Endothelial cell of umbilical vein (primary cell): ENCODE data around the gene ITGA1. TPM values are rescaled to one million over a fixed set of nuclear protein-coding genes. Genes with fewer than 3 reads are reported as not detected.

Experiments used
- BruUV-seq: library from RNA; stranded (reverse); fragments of 400-500 nt; replicated peaks from 2 replicates; lab custom pipeline; 2021; lab: Mats Ljungman, UMichigan
- CTCF ChIA-PET: fragments of 300-600, 350-600 bp; sonication (Branson Sonifier 250); formaldehyde crosslinking; loops from one replicate; lab custom pipeline; 2021; ENCODE audit warnings: antibody characterized with exemption, inconsistent platforms; lab: Charles Lee
- POLR2A ChIA-PET: fragments of 300-600, 350-600 bp; sonication (Branson Sonifier 250); formaldehyde crosslinking; loops from one replicate; lab custom pipeline; 2021; ENCODE audit warnings: antibody characterized with exemption, inconsistent platforms; lab: Charles Lee
- DNase-seq: peaks from one replicate; pipeline ENCODE4 v3.0.0-alpha.2; 2011; ENCODE audit warnings: low read depth, low spot score
- FAIRE-seq: peaks from 2 replicates; lab custom pipeline; 2011; peaks lifted over from hg19 to GRCh38; lab: Jason Lieb, UNC
- H2AFZ ChIP-seq: 2 replicates; pipeline ENCODE4 v1.6.0; 2012; ENCODE audit warnings: low read depth, low read length, control low read depth, inconsistent platforms
- H3K27ac ChIP-seq: 2 replicates; pipeline ENCODE4 v1.5.1; 2011; ENCODE audit warnings: low read depth, mild to moderate bottlenecking, control low read depth, low read length, moderate library complexity; ENCODE audit not compliant: insufficient read depth
- H3K27me3 ChIP-seq, 2 experiments: 2 replicates each; pipeline versions ENCODE4 v1.6.0 to v1.6.1; 2011; ENCODE audit warnings: low read length in 2 of 2, mixed read lengths in 1 of 2; ENCODE audit not compliant: control insufficient read depth in 2 of 2, insufficient read depth in 2 of 2
- H3K36me3 ChIP-seq, 2 experiments: 2 replicates in 1 of 2; 3 replicates in 1 of 2; pipeline ENCODE4 v1.5.1; 2011; ENCODE audit warnings: low read length in 2 of 2, mild to moderate bottlenecking in 1 of 2, moderate library complexity in 1 of 2; ENCODE audit not compliant: control insufficient read depth in 2 of 2, insufficient read depth in 2 of 2; ENCODE audit errors: extremely low read depth in 1 of 2
- H3K4me1 ChIP-seq: 3 replicates; pipeline ENCODE4 v1.5.1; 2011; ENCODE audit warnings: mild to moderate bottlenecking, low read length; ENCODE audit not compliant: control insufficient read depth, insufficient read depth; ENCODE audit errors: extremely low read depth
- H3K4me2 ChIP-seq: 2 replicates; pipeline ENCODE4 v1.6.1; 2011; ENCODE audit warnings: low read length, control low read depth, mixed read lengths; ENCODE audit not compliant: insufficient read depth
- H3K4me3 ChIP-seq, 3 experiments: fragments of 200-600 bp in 1 of 3; sonication (generic), shearing (Covaris generic) in 1 of 3; replicated peaks in 1 of 3; 2 replicates each; pipeline ENCODE4 v1.5.1; 2011 to 2016; ENCODE audit warnings: control low read depth in 3 of 3, low read length in 3 of 3, mild to moderate bottlenecking in 2 of 3, inconsistent platforms in 1 of 3, low read depth in 1 of 3, moderate library complexity in 1 of 3; ENCODE audit not compliant: insufficient read depth in 1 of 3
- H3K79me2 ChIP-seq: 2 replicates; pipeline ENCODE4 v1.6.0; 2012; ENCODE audit warnings: low read length, inconsistent platforms; ENCODE audit not compliant: control insufficient read depth, insufficient read depth
- H3K9ac ChIP-seq: replicated peaks from 2 replicates; pipeline ENCODE3; 2011; ENCODE audit warnings: low read length, control low read depth; ENCODE audit not compliant: insufficient read depth; ENCODE audit errors: extremely low read depth
- H3K9me1 ChIP-seq: replicated peaks from 3 replicates; pipeline ENCODE4 v1.6.0; 2011; ENCODE audit warnings: mild to moderate bottlenecking, low read length; ENCODE audit not compliant: control insufficient read depth, insufficient read depth; ENCODE audit errors: extremely low read depth
- H3K9me3 ChIP-seq: replicated peaks from 2 replicates; pipeline ENCODE4 v1.5.1; 2012; ENCODE audit warnings: low read length, inconsistent platforms; ENCODE audit not compliant: control insufficient read depth, insufficient read depth
- H4K20me1 ChIP-seq: replicated peaks from 2 replicates; pipeline ENCODE3; 2011; ENCODE audit warnings: mild to moderate bottlenecking, low read length; ENCODE audit not compliant: control insufficient read depth, insufficient read depth; ENCODE audit errors: extremely low read depth
- CTCF ChIP-seq, 2 donors: IDR thresholded peaks; 1 replicate in 1 of 2; 2 replicates in 1 of 2; pipeline ENCODE4 v1.5.1; 2011; ENCODE audit warnings: low read length in 2 of 2, mild to moderate bottlenecking in 2 of 2, moderate library complexity in 2 of 2, control low read depth in 1 of 2, inconsistent platforms in 1 of 2, low read depth in 1 of 2; ENCODE audit not compliant: insufficient read depth in 1 of 2; ENCODE audit errors: extremely low read depth in 1 of 2
- EZH2 ChIP-seq: IDR thresholded peaks from 2 replicates; pipeline ENCODE4 v1.6.1; 2012; ENCODE audit warnings: borderline replicate concordance, low read depth, mild to moderate bottlenecking, moderate library complexity, low read length, inconsistent platforms; ENCODE audit not compliant: severe bottlenecking
- FOS ChIP-seq: IDR thresholded peaks from 2 replicates; pipeline ENCODE4 v1.6.1; 2011; ENCODE audit warnings: mild to moderate bottlenecking, low read length, moderate library complexity, borderline replicate concordance; ENCODE audit not compliant: insufficient read depth
- GATA2 ChIP-seq: IDR thresholded peaks from 2 replicates; pipeline ENCODE4 v1.7.0; 2011; ENCODE audit warnings: low read depth, mild to moderate bottlenecking, moderate library complexity, mixed read lengths, low read length; ENCODE audit not compliant: insufficient read length, insufficient read depth
- JUN ChIP-seq: IDR thresholded peaks from 2 replicates; pipeline ENCODE4 v1.6.1; 2011; ENCODE audit warnings: borderline replicate concordance, low read depth; ENCODE audit not compliant: insufficient read length, insufficient read depth
- MAX ChIP-seq: IDR thresholded peaks from 2 replicates; pipeline ENCODE4 v1.6.1; 2011; ENCODE audit not compliant: insufficient read depth, insufficient read length
- MYC ChIP-seq: IDR thresholded peaks from one replicate; pipeline ENCODE4 v1.6.1; 2011; ENCODE audit warnings: mild to moderate bottlenecking, low read depth, low read length
- POLR2A ChIP-seq: IDR thresholded peaks from 2 replicates; pipeline ENCODE4 v1.6.1; 2012; ENCODE audit warnings: low read depth, mild to moderate bottlenecking, control low read depth, low read length
- POLR2AphosphoS5 ChIP-seq: IDR thresholded peaks from 2 replicates; pipeline ENCODE4 v1.6.1; 2012; ENCODE audit warnings: low read depth, mild to moderate bottlenecking, control low read depth, low read length, moderate library complexity; ENCODE audit not compliant: insufficient read depth
- dilution Hi-C: fragments of 300-500 bp; cut with MboI; formaldehyde crosslinking; loops from one replicate; pipeline ENCODE4 v1.15.0; 2019; ENCODE audit warnings: low sequenced_read_pairs; ENCODE audit not compliant: extremely low pct_ligation_motif_present
- intact Hi-C: fragments of 100-400 bp; cut with micrococcal nuclease; formaldehyde crosslinking; loops from one replicate; pipeline ENCODE4 v1.10.0; 2022
- polyA plus RNA-seq, 4 experiments: library from polyadenylated mRNA; depleted of rRNA in 3 of 4; stranded (reverse) in 3 of 4; unstranded in 1 of 4; fragments of >200 nt; gene quantifications; 2 replicates each; pipeline versions ENCODE4 v1.2.1 to v1.2.3, GENCODE V29; 2011 to 2012; ENCODE audit warnings: missing spikeins in 1 of 4
- total RNA-seq: library from RNA; stranded (reverse); gene quantifications from 2 replicates; pipeline ENCODE4 v1.2.3, GENCODE V29; 2021

ITGA1 gene
- total and polyA plus RNA-seq, 2 donors (not counting 3 experiments of a cell fraction or from before 2014, with no cell fraction given), result 0.65 to 1.9 TPM

- no TSS peak for BruUV-seq
- no peaks in the 10 kb centered on the region for H3K9me1 ChIP-seq
- FAIRE-seq, result no peak
- dilution Hi-C loops, result no loop called here
- no peaks in the 10 kb centered on the region for H3K27me3 ChIP-seq
- no peak overlapping the region for H3K9ac ChIP-seq
- no peak for DNase-seq
- TF ChIP-seq POLR2AphosphoS5, result no peak
- no peak for TF ChIP-seq CTCF (IDR thresholded peaks at IDR 0.05; ENCODE audit: extremely low read depth in 1 of 2, insufficient read depth in 1 of 2, low read depth in 1 of 2, low read length in 2 of 2)
- no peak for TF ChIP-seq GATA2
- no peak for TF ChIP-seq MAX
- TF ChIP-seq MYC, result no peak
- TF ChIP-seq JUN, result no peak
- no peak for TF ChIP-seq FOS
- no peak for TF ChIP-seq POLR2A
- no peak for TF ChIP-seq EZH2
- no peaks in the 10 kb centered on the region for H3K9me3 ChIP-seq
- POLR2A ChIA-PET, result no interaction called here
- H3K36me3 ChIP-seq, result no peaks in the 10 kb centered on the region
- H4K20me1 ChIP-seq, result no peaks in the 10 kb centered on the region
- CTCF ChIA-PET, result interaction anchor here (0.9 to 1.2 kb wide), 2 partner anchors 9 to 117 kb away, joined by 3 to 4 read pairs; no protein-coding TSS in a partner anchor
- no peak overlapping the region for H3K4me2 ChIP-seq
- intact Hi-C loops, result no loop called here
- no peaks in the 10 kb centered on the region for H3K79me2 ChIP-seq
- H3K27ac ChIP-seq, result no peak overlapping the region
- H3K4me3 ChIP-seq, result no peak overlapping the region
- H2AFZ ChIP-seq, result no peak overlapping the region
- peaks cover 12% of the 10 kb centered on the region for H3K4me1 ChIP-seq
Observed at GRCh38 chr5:52810426-52810825, 22.7 kb downstream of the ITGA1 start.
